CD4-positive, alpha-beta T cell (primary cell): ENCODE results near the gene TOR1A. TPM values are rescaled to one million over a fixed set of nuclear protein-coding genes. Genes with fewer than 3 reads are reported as not detected.

Experiments
- ATAC-seq: fragments of 200-7000 bp; cut with Tn5 transposase; one replicate; pipeline ENCODE4 v1.10.0; 2022; ENCODE audit warnings: mild to moderate bottlenecking; ENCODE audit not compliant: poor library complexity
- CTCF ChIA-PET: fragments of 350-600 bp; sonication (Branson Sonifier 250); formaldehyde crosslinking; loops from one replicate; lab custom pipeline; 2021; ENCODE audit warnings: antibody characterized with exemption, inconsistent platforms; lab: Charles Lee
- POLR2A ChIA-PET: fragments of 350-600 bp; sonication (Branson Sonifier 250); formaldehyde crosslinking; loops from one replicate; lab custom pipeline; 2021; ENCODE audit warnings: antibody characterized with exemption, inconsistent platforms; lab: Charles Lee
- DNase-seq, 14 experiments: peaks; one replicate each; pipeline ENCODE4 v3.0.0-alpha.2; 2013 to 2020; ENCODE audit warnings: mixed read lengths in 2 of 14
- H3K27ac ChIP-seq, 2 donors: one replicate each; pipeline versions ENCODE4 v1.5.1 to v1.7.0; 2013; ENCODE audit warnings: low read length in 2 of 2, low read depth in 1 of 2, mild to moderate bottlenecking in 1 of 2
- H3K27me3 ChIP-seq, 2 experiments: 1 replicate in 1 of 2; 2 replicates in 1 of 2; pipeline versions ENCODE4 v1.6.1 to v1.7.0; 2013; ENCODE audit warnings: low read length in 2 of 2, control low read depth in 1 of 2, mild to moderate bottlenecking in 1 of 2, moderate library complexity in 1 of 2; ENCODE audit not compliant: insufficient read depth in 2 of 2, control insufficient read depth in 1 of 2
- H3K36me3 ChIP-seq: one replicate; pipeline ENCODE4 v1.6.1; 2013; ENCODE audit warnings: low read length, control low read depth; ENCODE audit not compliant: insufficient read depth
- H3K4me1 ChIP-seq: one replicate; pipeline ENCODE4 v1.6.1; 2013; ENCODE audit warnings: low read length, control low read depth; ENCODE audit not compliant: insufficient read depth
- H3K4me3 ChIP-seq: one replicate; pipeline ENCODE4 v1.5.1; 2013; ENCODE audit warnings: mild to moderate bottlenecking, low read length, moderate library complexity
- H3K9me3 ChIP-seq, 2 experiments: 1 replicate in 1 of 2; 2 replicates in 1 of 2; pipeline versions ENCODE4 v1.6.1 to v1.7.0; 2013; ENCODE audit warnings: low read length in 2 of 2, mild to moderate bottlenecking in 2 of 2, control low read depth in 1 of 2, moderate library complexity in 1 of 2; ENCODE audit not compliant: control insufficient read depth in 1 of 2, insufficient read depth in 1 of 2
- H3K27ac Mint-ChIP-seq: one replicate; pipeline ENCODE4 v1.8.0; 2020; ENCODE audit warnings: mixed read lengths
- H3K27me3 Mint-ChIP-seq: one replicate; pipeline ENCODE4 v1.8.0; 2021; ENCODE audit warnings: mixed read lengths
- H3K36me3 Mint-ChIP-seq: one replicate; pipeline ENCODE4 v1.8.0; 2021; ENCODE audit warnings: low read depth, mixed read lengths
- H3K4me1 Mint-ChIP-seq: one replicate; pipeline ENCODE4 v1.8.0; 2021; ENCODE audit warnings: low read depth, mixed read lengths
- H3K4me3 Mint-ChIP-seq: one replicate; pipeline ENCODE4 v1.8.0; 2020; ENCODE audit warnings: mild to moderate bottlenecking, mixed read lengths
- H3K9me3 Mint-ChIP-seq: one replicate; pipeline ENCODE4 v1.8.0; 2020; ENCODE audit warnings: mixed read lengths
- intact Hi-C, 2 experiments: fragments of 100-400 bp; cut with DNase I in 1 of 2; cut with micrococcal nuclease in 1 of 2; formaldehyde crosslinking; loops; one replicate each; pipeline versions ENCODE4 v1.15.1 to v1.9.0; 2023 to 2025; cut with DNase I, micrococcal nuclease
- total RNA-seq, 174 experiments: library from RNA in 2 of 174; stranded (reverse) in 2 of 174; gene quantifications; one replicate each; pipeline ENCODE4 v1.2.3 and lab custom pipeline; 2021 to 2026
- TF ChIP-seq, protein P1 (sequence below): fragments of 200-600 bp; IDR thresholded peaks from one replicate; pipeline ENCODE4 v1.8.0; 2022; ENCODE audit warnings: antibody characterized with exemption, mild to moderate bottlenecking

TOR1A gene
- total RNA-seq, 2 experiments from 2014 or later = 12.6 to 13.9 TPM

DNA sequence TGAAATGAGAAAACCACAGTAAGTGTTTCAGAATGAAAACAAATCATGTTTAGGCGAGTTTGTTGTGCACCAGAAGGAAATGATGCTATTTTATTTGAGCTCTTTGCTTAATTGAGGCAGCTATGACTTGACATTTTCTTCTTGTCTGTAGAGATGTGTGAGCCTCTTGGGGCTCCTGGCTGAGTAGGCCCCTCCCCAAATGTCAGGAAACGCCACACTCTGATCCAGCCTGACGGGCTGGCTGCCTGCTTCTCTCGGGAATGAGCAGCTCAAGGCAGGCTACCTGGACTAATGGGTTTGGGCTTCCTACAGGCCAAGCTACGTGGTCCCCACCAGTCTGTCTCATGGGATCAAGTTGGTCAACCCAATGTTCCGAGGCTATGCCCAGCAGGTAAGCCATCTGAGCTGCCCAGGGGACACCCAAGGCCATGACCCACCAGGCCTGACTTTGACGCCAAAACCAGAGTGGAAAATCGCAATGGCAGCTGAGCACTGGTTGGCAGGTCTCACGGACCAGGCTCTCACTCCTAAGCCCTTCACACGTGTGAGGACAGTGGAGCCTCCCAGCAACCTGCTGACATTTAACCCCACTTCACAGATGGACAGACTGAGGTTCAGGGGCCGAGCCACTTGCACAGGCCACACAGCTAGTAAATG, 41.2 kb upstream of the TOR1A start:
- Histone ChIP-seq H3K27me3 (no peaks in the 10 kb centered on the region), H3K36me3 (peaks cover 46% of the 10 kb centered on the region), H3K9me3 (no peaks in the 10 kb centered on the region), H3K4me3 (no peak overlapping the region), H3K4me1 (peaks cover 100% of the 10 kb centered on the region), H3K27ac (peak overlapping the region; percentile 40 to 64)
- intact Hi-C loops = loop anchor here (2.0 to 5.0 kb wide), 3 partner anchors 20 to 43 kb away; partner anchors contain the start of gene TOR1A (in 1 of the 2)
- H3K9me3 Mint-ChIP-seq = no peaks in the 10 kb centered on the region
- ATAC-seq = no peak
- no peaks in the 10 kb centered on the region for H3K27me3 Mint-ChIP-seq
- DNase-seq = peak in 1 of 14 experiments; percentile 23
- ChIA-PET CTCF (interaction anchor here (2.2 kb wide), 1 partner anchor 21 kb away, joined by 10 read pairs; no protein-coding TSS in a partner anchor), POLR2A (interaction anchor here (0.8 to 3.9 kb wide), 7 partner anchors 10 to 188 kb away, joined by 3 to 20 read pairs (median 4); partner anchors contain the start of genes C9orf78, GPR107 and USP20)
- H3K36me3 Mint-ChIP-seq = peaks cover 62% of the 10 kb centered on the region
- TF ChIP-seq, protein P1, sequence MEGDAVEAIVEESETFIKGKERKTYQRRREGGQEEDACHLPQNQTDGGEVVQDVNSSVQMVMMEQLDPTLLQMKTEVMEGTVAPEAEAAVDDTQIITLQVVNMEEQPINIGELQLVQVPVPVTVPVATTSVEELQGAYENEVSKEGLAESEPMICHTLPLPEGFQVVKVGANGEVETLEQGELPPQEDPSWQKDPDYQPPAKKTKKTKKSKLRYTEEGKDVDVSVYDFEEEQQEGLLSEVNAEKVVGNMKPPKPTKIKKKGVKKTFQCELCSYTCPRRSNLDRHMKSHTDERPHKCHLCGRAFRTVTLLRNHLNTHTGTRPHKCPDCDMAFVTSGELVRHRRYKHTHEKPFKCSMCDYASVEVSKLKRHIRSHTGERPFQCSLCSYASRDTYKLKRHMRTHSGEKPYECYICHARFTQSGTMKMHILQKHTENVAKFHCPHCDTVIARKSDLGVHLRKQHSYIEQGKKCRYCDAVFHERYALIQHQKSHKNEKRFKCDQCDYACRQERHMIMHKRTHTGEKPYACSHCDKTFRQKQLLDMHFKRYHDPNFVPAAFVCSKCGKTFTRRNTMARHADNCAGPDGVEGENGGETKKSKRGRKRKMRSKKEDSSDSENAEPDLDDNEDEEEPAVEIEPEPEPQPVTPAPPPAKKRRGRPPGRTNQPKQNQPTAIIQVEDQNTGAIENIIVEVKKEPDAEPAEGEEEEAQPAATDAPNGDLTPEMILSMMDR = no peak
- peak overlapping the region; percentile 86 for H3K27ac Mint-ChIP-seq
- peak overlapping the region; percentile 44 for H3K4me3 Mint-ChIP-seq
- peaks cover 78% of the 10 kb centered on the region for H3K4me1 Mint-ChIP-seq

DNA sequence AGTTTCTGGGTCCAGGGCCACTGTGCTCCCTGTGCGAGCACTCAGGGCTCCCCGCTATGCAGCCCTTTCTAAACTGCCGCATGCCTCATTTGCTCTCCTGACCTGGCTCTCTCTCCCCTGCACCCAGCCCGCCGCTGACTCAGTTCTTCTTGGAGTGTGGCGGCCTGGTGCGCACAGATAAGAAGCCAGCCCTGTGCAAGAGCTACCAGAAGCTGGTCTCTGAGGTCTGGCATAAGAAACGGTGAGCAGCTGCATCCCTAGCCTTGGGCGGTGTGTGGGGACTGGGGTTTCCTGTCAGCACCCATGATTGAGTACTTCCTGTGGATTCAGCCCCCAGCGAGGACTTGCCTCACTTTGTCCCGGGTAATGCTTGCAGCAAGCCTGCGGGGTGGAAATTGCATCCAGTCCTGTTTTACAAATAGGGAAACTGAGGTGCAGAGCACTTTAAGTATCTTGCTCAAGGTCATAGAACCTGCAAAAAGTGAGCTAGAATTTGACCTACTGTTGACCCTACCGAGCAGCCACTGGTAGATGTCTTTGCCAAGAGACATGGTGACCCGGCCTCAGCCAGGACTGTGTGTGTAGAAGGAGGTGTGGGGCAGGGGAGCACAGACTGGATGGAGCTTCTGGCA, 39.2 kb upstream of the TOR1A start:
- H3K9me3 ChIP-seq = no peaks in the 10 kb centered on the region
- Mint-ChIP-seq H3K27ac (peak overlapping the region; percentile 86), H3K36me3 (peaks cover 63% of the 10 kb centered on the region), H3K4me3 (peak overlapping the region; percentile 82), H3K4me1 (peaks cover 68% of the 10 kb centered on the region), H3K9me3 (no peaks in the 10 kb centered on the region), H3K27me3 (no peaks in the 10 kb centered on the region)
- POLR2A ChIA-PET = interaction anchor here (0.6 to 1.9 kb wide), 7 partner anchors 22 to 179 kb away, joined by 3 to 15 read pairs (median 7); partner anchors contain the start of genes C9orf78 and USP20
- peak overlapping the region in 1 of 2 donors; percentile 55 for H3K27ac ChIP-seq
- no peaks in the 10 kb centered on the region for H3K27me3 ChIP-seq
- ATAC-seq = peak; percentile 63
- no peak overlapping the region for H3K4me3 ChIP-seq
- DNase-seq = peak; percentile 39 to 83 (median 65)
- peaks cover 48% of the 10 kb centered on the region for H3K36me3 ChIP-seq
- peaks cover 97% of the 10 kb centered on the region for H3K4me1 ChIP-seq
- intact Hi-C loops = no loop called here
- CTCF ChIA-PET = interaction anchor here (0.8 kb wide), 1 partner anchor 28 kb away, joined by 3 read pairs; the partner anchor contains the start of gene USP20
- TF ChIP-seq, protein P1 = no peak

DNA sequence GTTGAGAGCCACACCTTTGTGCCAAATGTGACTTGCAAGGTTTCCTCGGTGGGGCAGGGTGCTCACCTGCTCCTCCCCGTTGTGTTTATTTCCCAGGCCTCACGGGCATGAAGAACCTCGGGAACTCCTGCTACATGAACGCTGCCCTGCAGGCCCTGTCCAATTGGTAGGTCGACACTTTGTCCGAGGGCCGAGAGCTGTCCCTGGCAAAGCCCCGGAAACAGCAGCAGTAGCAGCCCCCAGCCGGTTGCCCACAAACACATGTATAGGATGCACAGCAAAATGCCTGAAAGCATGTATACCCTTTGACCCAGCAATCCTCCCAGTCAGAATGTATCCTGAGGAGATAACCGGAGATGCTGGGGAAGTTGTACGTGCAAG, 37.5 kb upstream of the TOR1A start:
- CTCF ChIA-PET = no interaction called here
- H3K27ac ChIP-seq = peak overlapping the region; percentile 30 to 42

More for the DNA sequence above, 37.5 kb upstream of the TOR1A start:
- Histone ChIP-seq H3K4me1 (peaks cover 89% of the 10 kb centered on the region), H3K4me3 (no peak overlapping the region), H3K27me3 (no peaks in the 10 kb centered on the region), H3K9me3 (no peaks in the 10 kb centered on the region), H3K36me3 (peaks cover 64% of the 10 kb centered on the region)
- Mint-ChIP-seq H3K4me1 (peaks cover 52% of the 10 kb centered on the region), H3K36me3 (peaks cover 74% of the 10 kb centered on the region), H3K4me3 (no peak overlapping the region), H3K27me3 (no peaks in the 10 kb centered on the region), H3K9me3 (no peaks in the 10 kb centered on the region), H3K27ac (peak overlapping the region; percentile 86)
- POLR2A ChIA-PET = interaction anchor here (0.8 kb wide), 1 partner anchor 27 kb away, joined by 3 read pairs; no protein-coding TSS in a partner anchor
- intact Hi-C loops = no loop called here
- peak in 1 of 14 experiments; percentile 14 for DNase-seq
- ATAC-seq = no peak
- TF ChIP-seq, protein P1 = no peak
